GM18873 (cell line): ENCODE data around the gene CCL22.

Experiments
- ATAC-seq: cut with Tn5 transposase; IDR thresholded peaks from one replicate; pipeline ENCODE4 v1.9.1; 2021; ENCODE audit warnings: mild to moderate bottlenecking, moderate library complexity, moderate number of reproducible peaks; ENCODE audit not compliant: unreplicated experiment, low FRiP score

Gene CCL22

GRCh38 chr16:57345666-57346204 is 12.8 kb upstream of the CCL22 start:
- ATAC-seq = no peak

DNA sequence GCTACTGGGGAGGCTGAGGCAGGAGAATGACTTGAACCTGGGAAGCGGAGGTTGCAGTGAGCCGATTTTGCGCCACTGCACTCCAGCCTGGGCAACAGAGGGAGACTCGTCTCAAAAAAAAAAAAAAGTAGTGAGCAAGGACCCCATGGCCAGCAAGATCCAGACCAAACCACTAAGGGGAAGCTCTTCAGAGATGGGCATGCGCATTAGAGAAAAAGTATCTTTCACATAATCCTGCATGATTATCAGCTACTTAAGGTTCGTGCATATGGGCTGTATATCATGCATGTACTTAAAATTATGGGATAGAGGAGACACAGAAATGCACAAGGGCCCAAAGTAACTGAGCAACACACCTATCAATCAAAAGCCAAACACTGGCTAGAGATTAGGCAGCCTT is 10.7 kb upstream of the CCL22 start:
- no peak for ATAC-seq

- ATAC-seq = no peak
Observed at GRCh38 chr16:57348327-57348726, 10.3 kb upstream of the CCL22 start.

GRCh38 chr16:57349212-57350031 is 9.2 kb upstream of the CCL22 start:
- ATAC-seq = peak; percentile 84

DNA sequence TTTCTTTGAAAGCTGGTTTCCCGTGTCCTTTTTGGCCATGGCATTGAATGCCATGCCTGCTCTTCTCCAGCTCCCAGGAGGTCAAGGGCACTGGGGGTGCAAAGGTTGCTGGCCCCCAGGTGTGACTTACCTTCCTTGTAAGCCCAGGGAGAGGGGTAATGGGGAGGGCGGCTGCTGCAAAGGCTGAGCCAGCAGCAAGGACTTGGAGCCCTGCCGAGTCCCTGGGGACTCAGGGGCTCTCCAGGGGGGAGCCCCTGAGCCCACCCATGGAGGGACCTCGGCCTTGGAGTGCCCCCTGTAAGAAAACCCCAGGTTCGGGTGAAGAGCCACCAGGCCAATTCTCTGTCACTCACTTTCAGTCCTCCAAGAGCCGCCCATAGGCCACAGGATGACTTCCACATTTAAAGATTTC is 5.9 kb upstream of the CCL22 start:
- ATAC-seq = no peak

DNA sequence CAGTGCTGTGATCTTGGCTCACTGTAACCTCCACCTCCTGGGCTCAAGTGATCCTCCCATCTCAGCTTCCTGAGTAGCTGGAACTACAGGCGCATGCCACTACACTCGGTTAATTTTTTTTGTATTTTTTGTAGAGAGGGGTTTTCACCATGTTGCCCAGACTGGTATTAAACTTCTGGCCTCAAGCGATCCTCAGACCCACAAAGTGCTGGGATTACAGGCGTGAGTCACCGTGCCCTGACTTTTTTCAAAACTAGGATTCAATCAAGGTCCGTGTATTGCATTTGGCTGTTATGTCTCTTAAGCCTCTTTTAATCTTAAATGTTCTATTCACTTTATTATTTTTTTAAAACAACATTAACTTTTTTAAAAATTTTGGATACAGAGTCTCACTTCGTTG is 4.3 kb upstream of the CCL22 start:
- no peak for ATAC-seq

DNA sequence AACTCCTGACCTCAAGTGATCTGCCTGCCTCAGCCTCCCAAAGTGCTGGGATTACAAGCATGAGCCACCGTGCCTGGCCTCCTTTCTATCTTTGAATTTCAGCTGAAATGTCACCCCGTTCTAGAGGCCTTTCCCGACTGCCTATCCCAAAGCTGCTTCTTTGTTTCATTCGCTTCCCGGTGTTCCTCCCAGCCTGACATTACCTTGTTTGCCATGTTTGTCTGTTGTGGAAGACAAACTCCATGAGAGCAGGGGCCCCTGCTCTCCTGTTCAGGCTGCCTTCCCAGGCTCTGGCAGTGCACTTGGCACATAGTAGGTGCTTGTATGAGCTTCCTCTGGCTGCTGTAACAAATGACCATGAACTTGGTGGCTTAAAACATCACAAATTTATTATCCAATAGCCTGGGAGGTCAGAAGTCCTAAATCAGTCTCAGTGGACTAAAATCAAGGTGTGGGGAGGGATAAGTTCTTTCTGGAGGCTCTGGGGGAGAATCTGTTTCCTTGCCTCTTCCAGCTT is 2.6 kb upstream of the CCL22 start:
- no peak for ATAC-seq

GRCh38 chr16:57356547-57356946 is 2.0 kb upstream of the CCL22 start:
- no peak for ATAC-seq

DNA sequence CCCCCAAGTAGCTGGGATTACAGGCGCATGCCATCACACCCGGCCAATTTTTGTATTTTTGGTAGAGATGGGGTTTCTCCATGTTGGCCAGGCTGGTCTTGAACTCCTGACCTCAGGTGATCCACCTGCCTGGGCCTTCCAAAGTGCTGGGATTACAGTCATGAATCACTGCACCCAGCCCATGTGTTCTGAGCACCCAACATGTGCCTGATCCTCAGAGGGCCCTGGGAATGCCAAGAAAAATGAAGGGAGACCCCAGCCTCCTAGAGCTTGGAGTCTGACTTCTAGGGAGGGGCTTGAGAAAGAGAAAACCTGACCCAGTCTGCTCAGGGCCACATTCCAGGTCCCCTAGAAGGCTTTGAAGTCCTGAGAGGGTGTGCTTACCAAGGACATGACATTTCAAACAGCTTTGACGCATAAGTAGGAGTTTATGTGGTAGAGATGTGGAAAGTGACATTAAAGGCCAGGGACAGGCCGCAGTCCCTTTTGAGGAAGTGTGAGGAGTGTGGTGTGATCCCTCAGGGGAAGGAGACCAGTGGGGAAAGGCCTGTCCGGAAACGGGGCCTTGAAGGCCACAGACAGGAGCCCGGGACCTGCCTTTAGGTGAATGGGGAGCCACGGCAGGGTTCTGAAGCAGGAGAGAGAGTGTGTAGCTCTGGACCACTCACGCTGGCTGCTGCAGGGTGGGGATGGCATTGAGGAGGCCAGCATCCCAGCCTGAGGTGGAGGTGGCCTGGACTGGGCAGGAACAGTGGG is 1.1 kb upstream of the CCL22 start:
- ATAC-seq = no peak

- no peak for ATAC-seq
Observed at GRCh38 chr16:57358086-57358420, 530 bp upstream of the CCL22 start.

DNA sequence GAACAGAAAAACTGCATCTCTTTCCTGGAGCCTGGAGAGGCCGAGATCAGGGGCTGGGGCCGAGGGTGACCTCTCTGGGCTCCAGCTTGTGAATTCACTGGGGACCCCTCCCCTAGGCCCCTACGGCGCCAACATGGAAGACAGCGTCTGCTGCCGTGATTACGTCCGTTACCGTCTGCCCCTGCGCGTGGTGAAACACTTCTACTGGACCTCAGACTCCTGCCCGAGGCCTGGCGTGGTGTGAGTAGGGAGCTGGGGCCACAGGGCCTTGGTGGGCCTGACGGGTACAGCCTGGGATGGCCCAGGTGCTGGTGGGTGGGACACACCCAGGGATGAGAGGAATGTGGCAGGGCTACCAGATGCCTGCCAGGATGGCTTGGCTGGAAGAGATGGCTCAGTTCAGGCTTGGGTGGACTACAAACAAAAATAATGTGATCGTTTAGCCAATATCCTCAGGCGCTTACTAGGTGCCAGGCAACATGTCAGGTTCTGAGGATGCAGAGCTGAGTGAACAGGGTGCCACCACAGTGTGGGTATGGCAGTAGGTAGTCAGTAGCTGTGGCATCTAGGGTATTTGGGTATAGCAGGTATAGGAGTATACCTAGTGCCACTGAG is 1.8 kb downstream of the CCL22 start:
- ATAC-seq = no peak

GRCh38 chr16:57361404-57361803 is 2.8 kb downstream of the CCL22 start:
- no peak for ATAC-seq

- ATAC-seq = no peak
Observed at GRCh38 chr16:57364143-57364542, 5.6 kb downstream of the CCL22 start.

DNA sequence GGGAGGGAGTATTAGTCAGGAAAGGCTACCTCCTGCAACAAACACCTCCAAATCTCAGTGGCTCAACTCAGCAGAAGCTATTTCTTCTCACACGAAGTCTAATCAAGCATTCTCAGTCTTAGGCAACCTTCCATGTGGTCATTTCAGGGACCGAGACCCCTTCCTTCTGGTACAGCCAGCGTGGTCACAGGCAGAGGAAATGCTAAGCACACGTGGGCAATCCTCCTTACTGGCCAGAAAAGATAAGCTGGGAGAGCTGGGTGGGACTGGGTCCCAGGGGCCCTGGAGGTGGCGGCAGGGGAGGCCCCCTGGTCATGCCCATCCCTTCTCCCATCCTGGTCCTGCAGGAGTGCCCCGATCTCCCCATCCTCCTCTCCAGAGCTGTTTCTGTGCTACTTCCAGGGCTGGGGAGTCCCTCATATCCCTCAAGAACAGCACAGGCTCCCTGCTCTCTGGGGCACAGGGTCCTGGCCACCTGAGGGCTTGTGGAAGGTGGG is 8.0 kb downstream of the CCL22 start:
- no peak for ATAC-seq

- ATAC-seq = no peak
Observed at GRCh38 chr16:57367116-57367752, 8.7 kb downstream of the CCL22 start.

GRCh38 chr16:57371494-57372371 is 13.2 kb downstream of the CCL22 start:
- ATAC-seq = no peak

DNA sequence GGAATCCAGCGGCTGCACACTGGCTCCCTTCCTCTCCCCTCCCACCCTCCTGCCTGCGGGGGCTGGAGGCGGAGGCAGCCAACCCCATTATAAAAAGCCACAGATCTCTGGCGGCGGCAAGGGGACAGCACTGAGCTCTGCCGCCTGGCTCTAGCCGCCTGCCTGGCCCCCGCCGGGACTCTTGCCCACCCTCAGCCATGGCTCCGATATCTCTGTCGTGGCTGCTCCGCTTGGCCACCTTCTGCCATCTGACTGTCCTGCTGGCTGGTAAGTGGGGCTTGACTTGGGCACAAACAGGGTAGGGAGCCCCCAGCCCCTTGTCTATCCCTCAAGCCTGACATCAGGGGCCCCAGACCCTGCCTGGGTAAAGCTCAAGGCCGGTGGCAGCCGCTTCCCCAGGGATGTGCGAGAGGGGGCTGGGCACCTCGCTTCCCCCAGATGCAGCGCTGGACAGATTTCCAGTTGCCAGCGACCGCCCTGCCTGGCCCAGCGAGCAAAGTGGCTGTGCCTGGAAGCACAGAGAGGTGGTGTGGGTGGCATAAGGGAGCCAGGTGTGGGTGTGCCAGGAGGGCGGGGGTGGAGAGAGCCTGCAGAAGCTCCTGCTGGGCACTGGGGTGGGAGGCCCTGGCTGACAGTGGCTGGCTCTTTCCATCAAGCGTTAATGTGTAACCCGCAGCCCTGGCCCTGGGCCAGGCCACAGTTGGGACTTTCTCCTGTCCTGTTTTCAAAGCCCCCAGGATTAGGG is 14.0 kb downstream of the CCL22 start, which contains the start of gene CX3CL1:
CX3CL1 (plus strand) TSS at position 119 of the 745 bp plus-strand sequence; CDS start at position 198, 79 bp downstream.
- no peak for ATAC-seq

- ATAC-seq = no peak
Observed at GRCh38 chr16:57373117-57373947, 14.7 kb downstream of the CCL22 start.
